SU-DHL-6 (cell line): Measurements from ENCODE around the gene INVS.

Experiments used
- EZH2phosphoT487 ChIP-seq: fragments of 200-600 bp; sonication (generic), shearing (Covaris generic); conservative IDR thresholded peaks from 2 replicates; pipeline ENCODE4 v1.6.1; 2018; ENCODE audit warnings: mild to moderate bottlenecking, antibody characterized with exemption, low read length, moderate library complexity, mixed read lengths
- TF ChIP-seq, protein P1 (sequence below): fragments of 200-600 bp; sonication (generic); IDR thresholded peaks from one replicate; pipeline ENCODE4 v1.5.1; 2017; ENCODE audit warnings: antibody characterized with exemption, mild to moderate bottlenecking, low read length, moderate library complexity; ENCODE audit not compliant: insufficient read depth, poor library complexity, severe bottlenecking

DNA sequence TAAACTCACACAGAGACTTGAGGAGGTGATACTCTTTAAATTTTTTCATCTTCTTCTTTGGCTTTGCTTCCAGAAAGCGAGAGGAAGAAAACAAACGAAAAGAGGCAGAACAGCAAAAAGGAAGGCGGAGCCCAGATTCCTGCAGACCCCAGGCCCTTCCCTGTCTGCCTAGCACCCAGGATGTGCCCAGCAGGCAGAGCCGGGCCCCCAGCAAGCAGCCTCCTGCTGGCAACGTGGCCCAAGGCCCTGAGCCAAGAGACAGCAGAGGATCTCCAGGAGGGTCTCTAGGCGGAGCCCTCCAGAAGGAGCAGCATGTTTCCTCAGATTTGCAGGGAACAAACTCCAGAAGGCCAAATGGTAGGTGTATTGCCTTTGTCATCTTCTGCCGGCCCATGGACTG lies 185.2 kb downstream of the INVS start:
- TF ChIP-seq, protein P1, sequence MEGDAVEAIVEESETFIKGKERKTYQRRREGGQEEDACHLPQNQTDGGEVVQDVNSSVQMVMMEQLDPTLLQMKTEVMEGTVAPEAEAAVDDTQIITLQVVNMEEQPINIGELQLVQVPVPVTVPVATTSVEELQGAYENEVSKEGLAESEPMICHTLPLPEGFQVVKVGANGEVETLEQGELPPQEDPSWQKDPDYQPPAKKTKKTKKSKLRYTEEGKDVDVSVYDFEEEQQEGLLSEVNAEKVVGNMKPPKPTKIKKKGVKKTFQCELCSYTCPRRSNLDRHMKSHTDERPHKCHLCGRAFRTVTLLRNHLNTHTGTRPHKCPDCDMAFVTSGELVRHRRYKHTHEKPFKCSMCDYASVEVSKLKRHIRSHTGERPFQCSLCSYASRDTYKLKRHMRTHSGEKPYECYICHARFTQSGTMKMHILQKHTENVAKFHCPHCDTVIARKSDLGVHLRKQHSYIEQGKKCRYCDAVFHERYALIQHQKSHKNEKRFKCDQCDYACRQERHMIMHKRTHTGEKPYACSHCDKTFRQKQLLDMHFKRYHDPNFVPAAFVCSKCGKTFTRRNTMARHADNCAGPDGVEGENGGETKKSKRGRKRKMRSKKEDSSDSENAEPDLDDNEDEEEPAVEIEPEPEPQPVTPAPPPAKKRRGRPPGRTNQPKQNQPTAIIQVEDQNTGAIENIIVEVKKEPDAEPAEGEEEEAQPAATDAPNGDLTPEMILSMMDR, result no peak
- TF ChIP-seq EZH2phosphoT487, result no peak
